Fibroblast of skin of right quadriceps (primary cell): ENCODE results near the gene ATAD3B.
"Not testable (repeated sequence)": the region's sequence is repeated elsewhere in the genome, so short reads cannot be mapped to it uniquely, and the experiment has no call there.

ENCODE experiments used
- DNase-seq: peaks from one replicate; pipeline ENCODE4 v3.0.0-alpha.2; 2013

Gene ATAD3B, protein sequence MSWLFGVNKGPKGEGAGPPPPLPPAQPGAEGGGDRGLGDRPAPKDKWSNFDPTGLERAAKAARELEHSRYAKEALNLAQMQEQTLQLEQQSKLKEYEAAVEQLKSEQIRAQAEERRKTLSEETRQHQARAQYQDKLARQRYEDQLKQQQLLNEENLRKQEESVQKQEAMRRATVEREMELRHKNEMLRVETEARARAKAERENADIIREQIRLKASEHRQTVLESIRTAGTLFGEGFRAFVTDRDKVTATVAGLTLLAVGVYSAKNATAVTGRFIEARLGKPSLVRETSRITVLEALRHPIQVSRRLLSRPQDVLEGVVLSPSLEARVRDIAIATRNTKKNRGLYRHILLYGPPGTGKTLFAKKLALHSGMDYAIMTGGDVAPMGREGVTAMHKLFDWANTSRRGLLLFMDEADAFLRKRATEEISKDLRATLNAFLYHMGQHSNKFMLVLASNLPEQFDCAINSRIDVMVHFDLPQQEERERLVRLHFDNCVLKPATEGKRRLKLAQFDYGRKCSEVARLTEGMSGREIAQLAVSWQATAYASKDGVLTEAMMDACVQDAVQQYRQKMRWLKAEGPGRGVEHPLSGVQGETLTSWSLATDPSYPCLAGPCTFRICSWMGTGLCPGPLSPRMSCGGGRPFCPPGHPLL

GRCh38 chr1:1471389-1472052, at the start of gene ATAD3B:
Gene ATAD3B (plus strand): TSS chr1:1471765. CDS start chr1:1471885, 120 bp downstream.
- DNase-seq, result peak; percentile 90

- DNase-seq, result no peak
Observed at GRCh38 chr1:1421907-1422464, 49.6 kb upstream of the ATAD3B start.

- DNase-seq, result peak; percentile 80
Observed at GRCh38 chr1:1422465-1423244, 48.9 kb upstream of the ATAD3B start.

- DNase-seq, result no peak
Observed at GRCh38 chr1:1423245-1423597, 48.3 kb upstream of the ATAD3B start.

DNA sequence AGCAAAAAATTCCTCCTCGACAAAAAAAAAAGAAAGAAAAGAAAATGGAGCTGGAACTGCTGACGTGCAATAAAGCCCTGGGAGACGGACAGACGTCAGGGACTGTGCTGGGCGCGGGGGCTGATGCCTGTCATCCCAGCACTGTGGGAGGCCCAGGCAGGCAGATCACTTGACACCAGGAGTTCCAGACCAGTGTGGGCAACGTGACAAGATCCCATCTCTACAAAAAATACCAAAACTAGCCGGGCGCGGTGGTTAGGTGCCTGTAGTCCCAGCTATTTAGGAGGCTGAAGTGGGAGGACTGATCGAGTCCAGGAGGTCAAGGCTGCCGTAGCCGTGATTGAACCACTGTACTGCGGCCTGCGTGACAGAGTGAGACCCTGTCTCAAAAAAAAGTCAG, 46.9 kb upstream of the ATAD3B start:
- no peak for DNase-seq

- no peak for DNase-seq
Observed at GRCh38 chr1:1425426-1425752, 46.2 kb upstream of the ATAD3B start.

DNA sequence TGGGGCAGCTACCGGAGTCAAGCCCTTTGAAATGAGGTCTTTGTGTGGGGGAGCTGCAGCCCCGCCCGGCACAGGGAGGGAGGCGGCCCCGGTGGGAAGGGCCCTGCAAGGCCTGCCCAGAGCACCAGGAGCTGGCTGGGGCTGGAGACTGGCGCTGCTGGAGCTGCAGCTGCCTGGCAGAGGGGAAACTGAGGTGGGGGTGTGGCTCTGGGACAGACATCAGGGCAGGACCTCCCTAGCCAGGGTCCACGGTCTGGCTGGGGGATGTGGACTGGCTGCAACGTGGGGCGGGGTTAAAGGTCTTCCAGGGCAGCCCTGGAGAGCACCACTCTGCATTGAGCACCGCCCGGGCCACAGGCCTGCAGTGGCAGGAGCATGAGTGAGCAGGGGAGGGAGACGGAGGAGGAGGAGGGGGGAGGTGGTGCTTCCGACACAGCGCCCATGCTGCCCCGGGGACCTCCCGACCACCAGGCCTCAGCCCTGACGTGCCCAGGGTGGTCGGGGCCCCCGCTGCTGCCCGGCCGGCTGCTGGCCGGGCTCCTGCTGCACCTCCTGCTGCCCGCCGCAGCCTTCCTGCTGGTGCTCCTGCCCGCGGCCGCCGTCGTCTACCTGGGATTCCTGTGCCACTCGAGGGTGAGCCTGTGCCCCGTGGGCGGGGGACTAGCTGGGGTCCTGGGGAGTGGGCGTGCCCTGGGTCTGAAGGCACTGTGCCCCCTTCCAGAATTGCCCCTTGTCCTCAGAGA, 45.6 kb upstream of the ATAD3B start:
- no peak for DNase-seq

GRCh38 chr1:1426496-1427105, 45.0 kb upstream of the ATAD3B start:
- no peak for DNase-seq

DNA sequence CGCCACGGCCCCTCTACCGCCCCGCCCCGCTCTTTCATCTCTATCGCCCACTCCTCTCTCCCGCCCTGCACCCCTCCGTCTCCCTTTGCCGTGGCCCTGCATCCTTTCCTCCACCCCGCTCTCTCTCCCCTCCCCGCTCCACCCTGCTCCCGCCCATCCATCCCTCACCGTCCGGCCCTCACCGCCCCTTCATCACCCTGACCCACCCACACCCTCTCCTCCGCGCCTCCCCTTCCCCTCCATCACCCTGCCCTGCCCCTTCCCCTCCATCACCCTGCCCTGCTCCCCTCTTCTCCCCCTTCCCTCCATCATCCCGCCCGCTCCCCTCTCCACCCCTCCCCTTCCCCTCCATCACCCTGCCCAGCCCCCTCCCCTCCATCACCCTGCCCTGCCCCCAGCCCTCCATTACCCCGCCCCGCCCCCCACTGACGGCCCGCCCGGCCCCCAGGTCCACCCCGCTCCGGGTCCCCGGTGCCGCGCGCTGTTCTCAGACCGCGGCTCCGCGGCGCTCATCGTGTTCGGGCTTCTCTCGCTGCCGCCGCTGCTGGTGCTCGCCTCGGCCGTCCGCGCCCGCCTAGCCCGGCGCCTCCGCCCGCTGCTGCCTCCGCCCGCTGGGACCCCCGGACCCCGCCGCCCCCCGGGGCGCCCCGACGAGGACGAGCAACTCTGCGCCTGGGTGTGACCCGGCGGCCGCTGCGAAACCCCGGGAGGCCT, 44.3 kb upstream of the ATAD3B start:
- no peak for DNase-seq

DNA sequence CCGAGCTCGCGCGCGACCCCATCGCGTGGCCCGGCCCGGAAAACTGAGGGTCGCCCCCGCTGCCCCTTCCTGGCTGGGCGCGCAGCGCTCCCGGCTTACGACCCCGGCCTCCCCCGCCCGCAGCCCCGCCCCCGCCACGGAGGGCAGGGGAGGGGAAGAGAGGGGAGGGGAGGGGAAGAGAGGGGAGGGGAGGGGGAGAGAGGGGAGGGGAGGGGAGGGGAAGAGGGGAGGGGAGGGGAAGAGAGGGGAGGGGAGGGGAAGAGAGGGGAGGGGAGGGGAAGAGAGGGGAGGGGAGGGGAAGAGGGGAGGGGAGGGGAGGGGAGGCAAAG, 43.8 kb upstream of the ATAD3B start:
- no peak for DNase-seq

DNA sequence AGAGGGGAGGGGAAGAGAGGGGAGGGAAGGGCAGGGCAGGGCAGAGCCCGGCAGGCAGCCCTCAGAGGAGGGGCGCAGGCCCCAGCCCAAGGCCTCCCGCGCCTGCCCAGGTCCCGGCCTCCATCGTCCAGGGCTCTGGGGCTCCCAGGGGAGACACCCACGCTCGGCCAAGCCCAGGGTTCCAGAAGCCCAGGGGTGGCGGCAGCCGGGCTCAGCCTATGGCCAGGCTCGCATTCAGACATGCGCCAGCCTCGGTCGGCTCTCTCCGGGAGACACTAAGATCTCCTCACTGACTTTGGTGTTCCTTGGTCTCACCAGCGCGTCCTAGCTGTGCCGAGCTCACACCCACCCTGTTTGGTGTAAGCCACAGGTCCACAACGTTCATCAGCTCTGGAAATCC, 43.4 kb upstream of the ATAD3B start:
- no peak for DNase-seq

- DNase-seq, result not testable (repeated sequence)
Observed at GRCh38 chr1:1428967-1429366, 42.6 kb upstream of the ATAD3B start.

DNA sequence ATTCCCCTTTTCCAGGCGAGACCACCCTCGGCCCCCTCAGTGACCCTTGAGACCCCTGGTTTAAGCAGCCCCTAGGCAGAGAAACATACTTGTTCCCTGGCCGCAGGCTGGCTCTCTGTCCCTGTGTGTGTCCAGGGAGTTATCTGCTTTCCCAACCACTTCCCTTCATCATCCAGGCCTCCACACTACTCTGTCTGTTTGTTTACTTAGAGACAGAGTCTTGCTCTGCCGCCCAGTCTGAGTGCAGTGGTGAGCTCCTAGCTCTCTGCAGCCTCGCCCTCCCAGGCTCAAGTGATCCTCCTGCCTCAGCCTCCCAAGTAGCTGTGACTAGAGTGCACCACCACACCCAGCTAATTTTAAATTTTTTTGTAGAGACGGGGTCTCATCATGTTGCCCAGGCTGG, 41.9 kb upstream of the ATAD3B start:
- DNase-seq, result no peak

DNA sequence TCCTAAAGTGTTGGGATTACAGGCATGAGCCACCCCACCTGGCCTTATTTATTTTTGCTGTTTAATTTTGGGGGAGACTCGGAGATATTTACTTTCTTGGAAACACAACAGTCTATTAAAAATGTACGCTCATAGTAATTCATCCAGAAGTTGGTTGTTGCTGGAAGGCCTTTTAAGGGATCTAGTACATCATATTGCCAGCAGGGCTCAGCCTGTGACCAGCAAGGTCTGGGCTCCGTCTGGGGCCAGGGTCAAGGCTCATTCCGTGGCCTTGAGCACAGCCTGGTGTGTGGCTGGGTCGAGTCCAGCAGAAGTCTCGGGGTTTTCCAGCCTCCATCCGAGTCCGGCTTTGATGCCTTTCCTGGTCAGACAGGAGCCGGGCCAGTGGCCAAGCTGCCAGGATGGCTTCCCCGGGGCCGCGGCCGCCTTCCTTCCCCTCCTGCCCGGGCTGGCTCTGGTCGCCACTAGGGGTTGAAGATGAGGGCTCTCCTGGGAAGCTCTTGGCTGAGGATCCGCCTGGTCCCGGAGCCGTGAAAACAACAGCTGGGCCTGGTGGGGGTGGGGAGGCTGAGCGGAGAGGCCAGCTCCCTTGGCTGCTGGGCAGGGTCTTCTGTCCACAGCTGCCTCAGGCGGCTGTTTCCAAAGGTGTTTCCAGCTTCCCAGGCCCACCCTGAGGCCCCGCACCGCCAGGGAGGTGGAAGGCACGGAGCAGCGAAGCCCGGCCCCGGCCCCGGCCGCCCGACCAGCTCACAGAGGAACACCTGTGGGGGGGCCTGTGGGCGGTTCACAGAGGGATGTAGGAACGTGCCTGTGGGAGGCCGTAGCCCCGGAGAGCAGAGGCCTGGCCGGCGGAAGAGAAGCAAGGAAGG, 41.2 kb upstream of the ATAD3B start:
- DNase-seq, result peak; percentile 45

- DNase-seq, result no peak
Observed at GRCh38 chr1:1430992-1431844, 40.3 kb upstream of the ATAD3B start.

DNA sequence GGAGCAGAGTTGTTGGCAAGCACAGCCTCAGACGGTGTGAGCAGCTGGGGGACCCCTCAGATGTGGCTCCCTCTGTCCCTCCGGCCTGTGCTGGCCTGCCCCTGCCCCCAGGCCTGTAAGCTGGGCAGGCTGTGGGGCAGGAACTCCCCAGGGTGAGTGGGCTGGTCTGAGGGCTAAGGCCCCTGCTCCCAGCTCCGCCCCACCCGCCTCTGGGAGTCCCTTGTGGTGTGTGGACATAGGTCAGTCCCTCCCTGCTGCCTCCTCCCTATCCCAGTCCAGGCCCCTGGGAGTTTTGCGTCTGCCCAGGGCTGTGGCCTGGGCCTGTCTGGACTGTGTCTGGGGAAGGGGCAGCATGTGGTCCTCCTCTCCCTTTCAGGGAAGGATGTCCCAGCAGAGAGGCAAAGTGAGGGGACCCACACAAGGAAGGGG, 39.7 kb upstream of the ATAD3B start:
- DNase-seq, result no peak

GRCh38 chr1:1432274-1432950, 39.2 kb upstream of the ATAD3B start:
- DNase-seq, result no peak

DNA sequence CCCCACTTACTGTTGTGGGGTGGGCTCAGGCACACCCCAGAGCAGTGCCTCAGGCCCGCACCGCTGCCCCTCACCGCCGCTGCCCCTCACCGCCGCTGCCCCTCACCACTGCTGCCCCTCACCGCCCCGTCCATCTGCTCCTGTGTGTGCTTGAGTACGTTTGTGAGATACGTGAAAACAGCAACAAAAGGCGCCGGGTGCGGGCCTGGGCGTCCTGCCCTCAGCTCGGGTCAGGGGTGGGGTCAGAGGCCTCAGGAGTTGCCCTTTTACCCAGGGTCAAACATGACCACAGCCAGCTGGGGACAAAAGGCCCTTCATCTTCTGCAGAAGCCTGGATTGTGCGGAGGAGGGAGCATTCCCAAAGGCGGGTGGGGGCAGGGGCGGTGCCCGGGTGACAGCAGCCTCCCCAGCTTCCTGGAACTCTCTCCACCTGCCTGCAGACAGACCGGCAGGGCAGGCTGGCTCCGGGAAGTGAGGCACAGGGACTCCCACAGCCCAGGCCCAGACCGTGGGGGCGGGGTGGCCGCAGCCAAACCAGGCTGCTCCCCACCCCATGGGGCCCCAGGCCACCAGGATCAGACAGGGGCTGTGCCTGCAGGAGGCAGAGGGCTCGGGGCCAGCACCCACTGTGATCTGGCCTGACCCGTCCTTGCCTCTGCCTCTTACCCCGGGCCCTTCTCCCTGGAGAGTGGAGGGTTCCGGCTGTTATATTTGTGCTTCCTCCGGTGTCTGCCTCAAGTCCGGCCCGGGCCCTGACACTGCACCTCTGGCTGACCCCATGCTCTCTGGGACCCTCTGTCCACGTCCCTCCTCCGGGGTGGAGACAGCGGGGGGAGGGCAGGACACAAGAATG, 38.4 kb upstream of the ATAD3B start:
- DNase-seq, result no peak
